Activated naive CD4-positive, alpha-beta T cell treated with anti-CD3 and anti-CD28 coated beads, Interleukin-2, amount 50 U/mL, for 16 hours (primary cell): ENCODE data around the gene COASY.

Experiments used
- DNase-seq: peaks from one replicate; pipeline ENCODE4 v3.0.0-alpha.2; 2020

The COASY gene

DNA sequence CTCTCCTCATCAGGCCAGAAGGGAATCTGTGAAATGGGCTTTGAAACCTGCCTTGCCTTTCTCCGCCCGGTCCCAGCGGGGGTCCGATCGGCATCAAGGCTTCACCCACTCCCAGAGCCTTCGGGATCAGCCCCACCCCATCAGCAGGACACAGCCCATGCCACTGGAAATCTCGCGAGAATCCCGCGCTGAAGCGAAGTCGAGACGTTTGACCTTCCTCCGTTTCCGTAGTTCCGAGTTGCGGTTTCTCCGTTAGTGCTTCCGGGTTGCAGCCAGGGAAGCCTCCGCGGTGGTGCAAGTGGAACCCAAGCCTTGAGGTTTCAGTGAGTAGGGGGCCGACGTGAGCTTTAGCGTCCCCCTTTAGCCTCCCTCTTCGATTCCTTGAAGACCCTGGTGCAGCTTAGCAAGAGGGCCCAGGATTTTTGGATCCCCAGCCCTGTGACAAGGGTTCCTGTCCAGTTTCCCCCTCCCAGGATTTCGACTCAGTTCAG lies at the start of gene COASY:
Gene COASY, plus strand, starts transcription at position 252 of the 491 bp plus-strand sequence. CDS start 475 bp downstream, outside the sequence.
- peak; percentile 89 for DNase-seq

DNA sequence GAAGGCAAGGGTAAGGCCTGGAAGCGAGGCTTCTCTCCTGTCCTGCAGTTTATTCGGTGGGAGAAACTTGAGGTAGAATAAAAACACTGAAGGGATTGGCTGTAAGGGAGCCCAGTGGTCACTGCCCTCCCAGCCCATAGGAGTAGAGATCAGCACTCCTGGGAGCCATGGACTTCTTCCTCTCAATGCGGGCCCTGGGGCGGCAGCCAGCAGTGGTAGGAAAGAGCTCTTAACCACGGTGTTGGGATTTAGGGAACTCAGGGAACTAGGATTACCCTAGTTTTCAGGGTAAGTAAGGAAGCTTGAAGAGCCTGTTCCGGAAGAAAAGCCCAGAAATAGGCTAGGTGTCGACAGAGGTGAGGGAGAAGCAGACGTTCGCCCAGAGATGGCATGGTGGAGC lies 49.7 kb upstream of the COASY start:
- no peak for DNase-seq

DNA sequence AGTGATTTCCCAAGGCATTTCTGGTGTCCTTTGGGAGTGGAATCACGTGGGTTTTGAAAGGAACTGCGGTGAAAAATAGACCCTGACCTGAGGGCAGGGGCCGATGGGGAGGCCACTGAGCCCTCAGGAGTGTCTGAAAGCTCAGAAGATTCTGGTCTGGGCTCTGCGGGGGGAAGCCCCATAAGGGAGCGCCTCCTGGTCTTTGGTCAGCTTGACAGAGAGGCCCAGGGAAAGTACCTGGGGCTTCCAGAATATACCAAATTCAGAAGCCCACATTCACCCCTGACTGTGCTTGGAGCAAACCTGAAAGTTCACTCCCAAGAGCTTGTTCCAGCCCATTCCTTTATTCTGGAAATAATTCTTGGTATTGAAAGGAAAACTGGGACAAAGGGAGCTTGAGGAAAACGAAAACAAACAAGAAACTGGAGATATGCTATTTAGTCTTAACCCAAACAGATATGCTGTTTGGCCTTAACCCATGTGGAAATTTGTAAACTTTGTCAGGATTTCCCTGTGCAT lies 49.2 kb upstream of the COASY start:
- DNase-seq: no peak

DNA sequence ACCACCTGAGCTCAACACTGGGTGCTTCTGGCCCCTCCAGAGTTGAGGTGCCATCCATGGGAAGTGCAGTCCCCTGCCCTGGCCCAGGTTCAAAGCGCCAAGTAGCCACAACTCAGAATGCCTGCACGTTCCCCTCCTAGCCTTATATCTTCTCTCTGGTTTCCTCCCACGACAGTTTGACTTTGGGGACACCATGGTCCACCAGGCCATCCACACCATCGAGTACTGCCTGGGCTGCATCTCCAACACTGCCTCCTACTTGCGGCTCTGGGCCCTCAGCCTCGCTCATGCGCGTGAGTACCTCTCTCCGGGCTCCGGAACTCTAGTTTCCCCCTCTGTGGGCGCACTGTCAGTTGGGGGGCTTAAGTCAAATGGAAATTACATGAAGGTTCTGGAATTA lies 48.3 kb upstream of the COASY start:
- DNase-seq: no peak

DNA sequence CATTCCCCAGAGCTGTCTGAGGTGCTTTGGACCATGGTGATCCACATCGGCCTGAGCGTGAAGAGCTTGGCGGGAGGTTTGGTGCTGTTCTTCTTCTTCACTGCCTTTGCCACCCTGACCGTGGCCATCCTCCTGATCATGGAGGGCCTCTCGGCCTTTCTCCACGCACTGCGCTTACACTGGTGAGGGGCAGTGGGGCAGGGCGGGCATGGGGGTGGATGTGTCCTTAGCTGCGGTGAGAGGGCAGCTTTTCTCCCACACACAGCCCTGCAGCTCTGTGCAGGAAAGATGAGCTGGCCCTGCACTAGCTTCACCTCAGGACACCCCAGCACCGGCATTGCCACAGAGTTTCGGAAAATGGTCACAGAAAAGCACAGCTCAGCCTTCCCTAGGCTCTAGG lies 47.7 kb upstream of the COASY start:
- no peak for DNase-seq

DNA sequence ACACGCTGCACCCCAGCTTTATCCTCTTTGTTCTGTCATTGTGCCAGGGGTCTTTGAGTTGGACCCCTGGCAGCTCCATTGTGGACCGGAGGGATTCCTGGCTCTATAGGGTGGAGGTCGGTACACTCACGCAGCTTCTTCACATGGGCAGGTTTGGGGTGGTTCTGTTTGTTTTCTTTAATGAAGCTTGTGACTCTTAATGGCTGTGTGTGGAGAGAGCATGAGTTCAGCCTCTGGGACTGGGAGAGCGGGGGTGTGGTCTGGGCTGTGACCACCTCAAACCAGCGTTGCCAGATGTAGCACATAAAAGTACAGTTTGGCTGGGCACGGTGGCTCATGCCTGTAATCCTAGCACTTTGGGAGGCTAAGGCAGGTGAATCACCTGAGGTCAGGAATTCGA lies 47.1 kb upstream of the COASY start:
- no peak for DNase-seq

DNA sequence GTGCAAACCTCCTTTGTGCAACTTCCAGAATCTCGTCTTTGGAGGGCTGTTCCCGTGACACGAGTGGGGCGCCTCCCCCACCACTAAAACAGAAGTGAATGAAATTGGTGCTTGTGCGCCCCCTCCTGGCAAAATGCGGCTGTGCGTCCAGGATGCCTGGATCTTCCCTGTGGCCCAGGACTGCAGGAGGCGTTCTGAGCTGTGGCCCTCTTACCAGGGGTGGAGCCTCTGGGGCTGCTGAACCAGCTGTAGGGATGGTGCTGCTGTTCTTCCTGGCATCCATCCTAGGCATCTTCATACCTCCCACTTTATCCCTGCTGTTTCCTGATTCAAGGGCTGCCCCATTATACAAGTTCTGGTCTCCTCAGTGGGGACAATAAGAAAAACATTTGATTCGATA lies 44.4 kb upstream of the COASY start:
- peak; percentile 77 for DNase-seq

DNA sequence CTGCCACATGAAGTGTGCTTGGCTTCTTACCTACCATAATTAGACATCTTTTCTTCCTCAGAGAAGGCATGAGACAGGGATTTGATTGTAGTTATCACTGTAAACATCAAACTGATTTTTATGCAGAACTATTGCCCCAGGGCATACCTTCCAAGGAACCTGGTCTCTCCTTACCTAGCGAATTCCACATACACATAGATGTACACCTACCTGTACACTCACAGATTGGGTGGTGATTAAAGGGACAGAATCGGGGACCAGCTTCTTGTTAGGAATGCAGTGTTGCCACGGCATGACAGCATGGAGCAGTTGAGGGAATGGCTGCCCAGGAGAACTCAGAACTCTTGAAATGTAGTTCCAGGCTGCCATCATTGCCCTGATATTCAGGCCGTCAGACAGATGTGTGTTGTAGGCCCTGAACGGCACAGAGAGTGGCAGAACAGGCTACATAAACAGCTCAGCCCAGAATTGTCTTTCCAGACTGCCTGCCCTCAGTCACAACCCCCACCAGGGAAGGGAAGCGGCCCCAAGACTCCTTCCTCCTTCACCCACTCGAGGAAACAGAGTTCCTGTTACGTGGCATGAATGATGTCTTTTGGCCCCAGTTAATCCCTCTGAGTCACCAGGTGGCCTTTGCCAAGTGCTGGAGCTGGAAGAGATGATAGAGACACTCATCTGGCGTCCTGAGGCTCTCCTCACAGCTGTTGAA lies 43.7 kb upstream of the COASY start:
- no peak for DNase-seq

DNA sequence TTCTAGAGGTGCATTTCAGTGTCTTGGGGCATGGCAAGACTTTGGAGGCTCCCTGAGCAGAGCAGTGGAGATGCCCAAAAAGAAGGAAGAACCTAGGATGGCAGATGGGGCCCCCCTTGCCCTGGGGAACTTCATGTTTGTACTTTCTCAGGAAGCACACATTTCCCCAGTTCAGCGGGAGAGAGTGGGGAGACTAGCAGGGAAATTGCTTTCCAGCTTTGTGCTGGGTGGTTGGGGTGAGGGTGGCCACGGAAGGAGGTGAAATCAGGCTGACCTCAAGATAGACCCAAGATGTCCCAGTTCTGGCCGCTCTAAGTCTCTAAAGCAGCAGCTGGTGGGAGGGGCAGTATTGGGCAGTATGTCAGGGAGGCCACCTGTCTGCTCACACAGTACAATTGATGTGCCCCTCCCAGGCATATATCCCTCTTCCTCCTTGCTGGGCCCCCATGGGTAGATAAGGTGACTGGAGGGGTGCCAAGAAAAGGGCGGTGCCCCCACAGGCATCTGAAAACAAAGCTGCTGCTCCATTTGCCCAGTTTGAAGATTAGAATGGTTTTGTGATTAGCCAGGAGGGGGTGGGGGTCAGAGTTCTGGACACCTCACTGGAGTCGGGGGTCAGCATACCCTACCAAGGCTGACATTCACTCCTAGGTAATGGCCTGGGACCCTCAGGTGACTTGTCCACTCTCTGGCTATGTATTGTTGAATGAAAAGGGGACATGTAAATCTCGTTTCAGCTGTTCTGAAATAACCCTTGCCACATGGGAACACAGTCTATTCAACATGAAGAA lies 43.0 kb upstream of the COASY start:
- no peak for DNase-seq

DNA sequence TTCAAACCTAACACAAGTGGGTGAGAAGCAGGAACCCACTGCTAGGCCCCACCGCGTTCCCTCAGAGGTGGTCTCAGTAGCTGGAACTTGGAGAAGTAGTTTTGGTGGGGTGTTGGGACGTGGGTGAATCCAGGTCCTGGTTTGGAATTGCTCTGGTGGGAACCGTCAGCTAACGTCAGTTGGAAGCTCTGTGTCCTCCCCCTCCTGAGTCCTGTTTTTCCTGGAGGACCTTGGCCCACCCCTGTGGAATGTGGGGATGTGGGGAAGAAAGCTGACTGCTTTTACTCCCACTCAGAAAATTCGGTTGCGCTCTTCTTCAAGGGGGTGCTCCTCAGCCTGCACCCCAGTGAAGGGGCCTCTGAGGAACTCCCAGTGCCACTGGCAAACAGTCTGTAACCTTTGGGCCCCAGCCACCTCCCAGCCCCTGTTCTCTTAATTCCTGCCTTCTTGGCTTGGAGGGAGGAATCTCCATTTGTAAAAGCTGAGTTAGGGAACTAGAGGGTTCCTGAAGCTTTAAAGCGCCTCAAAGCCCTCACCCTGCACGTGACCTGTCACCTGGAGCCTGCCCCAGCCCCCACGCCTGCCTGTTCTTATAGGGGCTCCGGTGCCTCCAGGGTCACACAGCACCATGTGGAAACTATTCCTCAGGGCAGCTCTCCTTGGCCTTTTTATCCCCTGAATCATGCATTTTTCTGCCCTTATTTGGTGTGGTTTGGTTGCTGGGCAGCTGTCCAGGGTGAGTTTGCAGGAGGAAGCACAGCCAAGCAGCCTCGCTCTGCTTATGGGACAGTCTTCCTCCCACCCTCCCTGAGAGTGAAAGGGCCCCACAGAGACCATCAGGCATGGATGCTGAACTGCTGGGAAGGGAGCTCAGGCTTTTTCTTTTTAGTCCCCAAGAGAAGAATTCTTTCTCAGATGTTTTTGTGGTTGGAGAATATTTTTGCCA lies 42.1 kb upstream of the COASY start:
- DNase-seq: no peak

DNA sequence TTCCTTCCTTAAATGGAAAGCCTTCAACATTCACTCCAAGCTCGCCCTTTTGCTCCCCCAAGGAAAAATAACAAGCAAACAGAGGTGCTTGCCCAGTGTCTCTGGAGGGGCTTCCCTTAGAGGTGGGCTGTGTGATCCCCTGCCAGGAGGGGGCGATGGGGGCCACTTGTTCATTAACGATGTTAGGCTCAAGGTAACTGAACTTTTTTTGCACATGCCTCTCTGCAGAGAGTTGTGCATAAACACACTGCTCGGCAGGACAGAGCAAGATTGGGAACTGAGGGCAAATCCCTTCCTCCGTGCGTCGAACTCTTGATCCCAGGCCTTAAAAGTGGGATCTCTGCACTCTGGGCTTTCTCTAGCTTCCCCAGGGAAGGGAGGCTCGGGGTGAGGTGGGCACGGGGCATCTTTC lies 41.4 kb upstream of the COASY start:
- DNase-seq: no peak

DNA sequence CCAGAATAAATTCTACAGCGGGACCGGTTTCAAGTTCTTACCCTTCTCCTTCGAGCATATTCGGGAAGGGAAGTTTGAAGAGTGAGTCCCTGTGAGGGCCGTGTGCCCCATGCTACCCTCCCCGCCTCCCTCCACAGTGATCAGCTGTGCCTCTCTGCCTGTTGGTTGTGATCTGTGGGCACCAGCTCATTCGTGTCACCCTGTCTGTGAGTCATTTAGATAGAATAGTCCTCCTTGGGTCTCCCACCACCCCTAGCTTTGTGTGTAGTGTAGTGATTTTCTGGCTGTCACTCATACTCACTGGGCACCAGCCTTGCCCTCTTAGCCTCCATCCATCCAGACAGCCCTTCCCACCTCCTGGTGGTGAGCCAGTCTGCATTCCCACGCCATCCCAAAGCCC lies 40.9 kb upstream of the COASY start:
- no peak for DNase-seq

DNA sequence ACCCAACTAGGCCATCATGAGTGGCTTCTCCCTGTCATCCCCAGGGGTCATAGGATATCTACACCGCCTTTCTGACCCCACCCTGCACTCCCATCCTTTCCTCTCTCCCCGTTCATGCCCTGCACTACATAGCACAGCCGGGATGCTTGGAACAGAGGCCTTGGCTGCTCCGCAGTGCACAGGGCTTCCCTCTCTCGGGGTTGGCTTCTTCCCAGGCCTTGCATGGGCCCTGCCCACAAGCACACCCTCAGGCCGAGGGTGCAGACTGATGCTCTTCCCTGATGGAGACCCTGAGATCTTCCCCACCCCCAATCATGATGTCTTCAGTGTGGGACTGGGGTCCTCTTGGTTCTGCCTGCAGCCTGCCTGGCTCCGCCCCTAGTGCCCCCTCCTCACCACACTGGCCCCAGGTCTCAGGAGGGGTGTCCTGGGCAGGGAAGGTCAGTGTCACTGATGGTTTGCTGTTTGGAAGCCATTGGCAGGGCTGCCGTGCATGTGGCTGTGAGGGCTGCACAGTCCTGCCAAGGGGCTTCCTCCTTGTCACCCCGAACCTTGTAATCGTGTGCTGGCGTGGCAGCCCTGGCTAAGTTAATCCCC lies 40.2 kb upstream of the COASY start:
- DNase-seq: no peak

DNA sequence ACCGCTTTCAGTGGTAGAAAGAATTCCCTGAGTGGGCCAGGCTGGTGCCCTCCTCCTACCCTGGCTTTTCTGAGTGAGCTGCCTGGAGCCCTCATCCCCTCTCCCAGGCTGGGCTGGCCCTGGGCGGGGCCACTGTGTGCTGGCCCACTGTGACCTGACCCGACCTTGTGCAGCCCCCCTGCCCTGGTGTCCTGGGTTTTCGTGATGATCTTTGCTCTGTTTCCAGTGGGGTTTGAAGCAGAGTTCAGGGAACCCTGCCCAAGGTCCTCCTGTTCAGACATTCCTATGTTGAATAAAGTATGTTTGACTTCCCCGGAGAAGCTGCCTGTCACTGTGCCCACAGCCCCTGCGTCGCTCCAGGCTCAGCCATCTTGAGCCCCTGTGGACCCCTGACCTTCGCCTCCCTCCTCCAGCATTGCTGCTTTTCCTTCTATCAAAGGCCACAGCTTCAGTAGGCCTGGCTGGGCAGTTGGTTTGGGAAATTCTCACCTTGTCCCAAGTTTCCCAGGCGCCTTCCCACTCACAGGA lies 39.6 kb upstream of the COASY start:
- no peak for DNase-seq

DNA sequence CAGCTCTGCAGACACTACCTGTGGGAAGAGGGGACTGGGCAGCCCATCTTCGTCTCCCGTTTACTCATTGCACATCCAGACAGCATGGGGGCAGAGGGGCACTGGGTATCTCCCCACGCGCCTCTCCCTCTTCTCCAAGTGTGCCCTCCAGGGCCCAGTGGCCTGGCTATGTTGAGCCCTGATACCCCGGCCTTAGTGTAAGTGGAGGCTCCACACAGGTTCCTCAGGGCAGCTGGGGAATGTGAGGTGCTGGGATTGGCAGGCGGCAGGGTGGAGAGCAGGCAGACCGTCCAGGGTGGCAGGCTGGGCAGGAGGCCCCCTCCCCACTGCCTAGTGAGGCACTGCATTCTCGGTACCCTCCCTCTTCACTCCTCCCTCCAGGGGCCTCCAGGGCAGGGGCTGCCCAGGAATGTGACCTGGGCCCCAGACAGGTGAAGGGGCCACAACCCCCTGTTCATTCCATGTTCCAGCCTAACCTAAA lies 39.1 kb upstream of the COASY start:
- DNase-seq: no peak

DNA sequence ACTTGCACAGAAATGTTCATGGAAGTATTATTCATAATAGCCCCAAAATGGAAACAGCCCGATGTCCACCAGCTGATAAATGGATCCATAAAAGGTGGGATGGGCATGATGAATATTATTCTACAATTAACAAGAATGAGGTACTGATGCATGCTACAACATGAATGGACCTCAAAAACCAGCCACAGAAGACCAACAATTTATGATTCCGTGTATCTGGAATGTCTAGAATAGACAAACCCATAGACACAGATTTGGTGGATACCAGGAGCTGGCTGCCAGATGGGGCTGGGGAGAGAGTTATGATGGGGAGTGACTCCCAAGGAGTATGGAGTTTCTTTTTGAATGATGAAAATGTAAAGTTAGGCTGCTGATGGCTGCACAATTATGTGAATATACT lies 36.7 kb upstream of the COASY start:
- no peak for DNase-seq

DNA sequence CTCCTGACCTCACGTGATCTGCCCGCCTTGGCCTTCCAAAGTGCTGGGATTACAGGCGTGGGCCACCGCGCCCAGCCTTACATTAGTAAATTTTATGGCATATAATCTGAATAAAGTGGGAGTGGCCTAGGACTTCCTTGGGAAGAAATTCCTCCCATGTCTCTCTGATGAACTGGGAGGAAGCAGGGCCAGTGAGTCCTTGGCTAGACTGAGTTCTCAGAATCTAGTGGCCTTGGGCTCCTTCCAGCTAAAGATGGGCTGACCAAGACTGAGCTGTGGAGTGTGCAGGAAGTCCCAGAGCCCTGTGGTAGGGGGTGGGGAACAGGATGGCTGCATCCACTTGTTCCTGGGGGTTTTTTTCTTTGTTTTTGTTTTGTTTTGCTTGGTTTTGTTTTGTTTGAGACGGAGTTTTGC lies 35.9 kb upstream of the COASY start:
- DNase-seq: no peak

DNA sequence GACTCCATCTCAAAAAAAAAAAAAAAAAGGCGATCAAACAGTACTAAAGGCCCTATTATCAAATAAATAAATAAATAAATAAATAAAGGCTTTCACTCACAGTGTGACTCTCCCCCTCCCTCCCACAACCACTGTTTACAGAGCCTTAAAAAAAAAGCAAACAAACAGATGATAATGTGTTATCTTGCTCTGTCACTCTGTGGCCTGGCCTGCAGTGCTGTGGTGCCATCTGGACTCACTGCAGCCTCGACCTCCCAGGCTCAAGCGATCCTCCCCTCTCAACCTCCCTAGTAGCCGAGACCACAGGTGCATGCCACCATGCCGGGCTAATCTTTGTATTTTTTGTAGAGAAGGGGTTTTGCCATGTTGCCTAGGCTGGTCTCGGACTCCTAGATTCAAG lies 34.0 kb upstream of the COASY start:
- no peak for DNase-seq

DNA sequence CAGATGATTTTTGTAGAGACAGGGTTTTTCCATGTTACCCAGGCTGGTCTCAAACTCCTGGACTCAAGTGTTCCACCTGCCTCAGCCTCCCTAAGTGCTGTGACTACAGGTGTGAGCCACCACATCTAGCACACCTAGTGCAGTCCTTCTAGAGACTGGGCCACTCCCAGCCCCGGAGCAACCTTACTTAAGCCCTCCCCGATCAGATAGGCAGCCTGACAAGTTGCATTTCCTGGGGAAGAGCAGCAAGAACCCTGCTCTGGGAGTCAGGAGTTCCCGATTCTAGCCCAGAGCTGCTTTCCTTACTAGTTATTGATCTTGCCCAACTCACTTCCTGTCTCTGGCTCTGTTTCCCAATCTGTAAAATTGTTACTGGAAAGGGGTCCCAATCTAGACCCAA lies 32.9 kb upstream of the COASY start:
- DNase-seq: no peak

DNA sequence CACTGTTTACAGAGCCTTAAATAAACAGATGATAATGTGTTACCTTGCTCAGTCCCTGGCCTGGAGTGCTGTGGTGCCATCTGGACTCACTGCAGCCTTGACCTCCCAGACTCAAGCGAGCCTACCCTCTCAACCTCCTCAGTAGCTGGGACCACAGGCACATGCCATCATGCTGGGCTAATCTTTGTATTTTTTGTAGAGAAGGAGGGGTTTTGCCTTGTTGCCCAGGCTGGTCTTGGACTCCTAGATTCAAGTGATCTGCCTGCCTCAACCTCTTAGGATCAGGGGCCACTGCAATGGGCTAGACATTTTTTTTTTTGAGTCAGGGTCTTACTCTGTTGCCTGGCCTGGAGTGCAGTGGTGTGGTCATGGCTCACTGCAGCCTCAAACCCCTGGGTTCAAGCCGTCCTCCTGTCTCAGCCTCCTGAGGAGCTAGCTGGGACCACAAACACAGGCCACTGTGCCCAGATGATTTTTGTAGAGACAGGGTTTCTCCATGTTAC lies 30.9 kb upstream of the COASY start:
- no peak for DNase-seq

DNA sequence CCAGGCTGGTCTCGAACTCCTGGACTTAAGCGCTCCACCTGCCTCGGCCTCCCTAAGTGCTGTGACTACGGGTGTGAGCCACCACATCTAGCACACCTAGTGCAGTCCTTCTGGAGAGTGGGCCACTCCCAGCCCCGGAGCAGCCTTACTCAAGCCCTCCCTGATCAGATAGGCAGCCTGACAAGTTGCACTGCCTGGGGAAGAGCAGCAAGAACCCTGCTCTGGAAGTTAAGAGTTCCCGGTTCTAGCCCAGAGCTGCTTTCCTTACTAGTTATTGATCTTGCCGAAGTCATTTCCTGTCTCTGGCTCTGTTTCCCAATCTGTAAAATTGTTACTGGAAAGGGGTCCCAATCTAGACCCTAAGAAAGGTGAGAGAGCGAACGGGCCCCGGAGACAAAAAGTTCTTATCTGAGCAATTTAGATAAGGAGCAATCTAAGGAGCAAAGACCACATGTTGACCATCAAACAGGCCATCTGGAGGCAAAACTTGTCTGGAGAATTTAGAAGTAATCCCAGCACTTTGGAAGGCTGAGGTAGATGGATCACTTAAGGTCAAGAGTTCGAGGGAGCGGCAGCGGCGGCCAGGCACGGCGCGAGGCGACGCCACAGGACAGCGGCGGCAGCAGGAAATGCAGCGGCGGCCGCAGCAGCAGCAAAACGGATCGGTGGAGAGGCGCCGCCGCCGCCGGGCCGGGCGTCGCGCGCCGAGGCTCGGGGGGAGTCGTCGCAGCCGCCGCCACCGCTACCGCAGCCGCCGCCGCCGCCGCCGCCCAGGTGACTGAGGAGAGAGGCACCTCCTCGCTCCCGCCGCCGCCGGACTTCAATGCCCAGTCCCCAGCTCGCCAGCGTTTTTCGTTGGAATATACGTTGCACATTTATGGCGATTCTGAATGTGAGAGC lies 30.2 kb upstream of the COASY start:
- DNase-seq: peak; percentile 58
